GM18870 (cell line): ENCODE measurements around the gene HNRNPL.
"Not testable (repeated sequence)": the region's sequence is repeated elsewhere in the genome, so short reads cannot be mapped to it uniquely, and the experiment has no call there.

Source experiments
- ATAC-seq: cut with Tn5 transposase; IDR thresholded peaks from one replicate; pipeline ENCODE4 v1.9.1; 2021; ENCODE audit warnings: moderate library complexity; ENCODE audit not compliant: unreplicated experiment

Gene HNRNPL

GRCh38 chr19:38803543-38803942 lies 46.2 kb downstream of the HNRNPL start:
- ATAC-seq: no peak

- no peak for ATAC-seq
Observed at GRCh38 chr19:38801359-38802095, 48.3 kb downstream of the HNRNPL start.

- ATAC-seq: no peak
Observed at GRCh38 chr19:38800577-38801347, 49.0 kb downstream of the HNRNPL start.

- no peak for ATAC-seq
Observed at GRCh38 chr19:38799104-38799503, 50.7 kb downstream of the HNRNPL start.

GRCh38 chr19:38797781-38798180 lies 52.0 kb downstream of the HNRNPL start:
- not testable (repeated sequence) for ATAC-seq

- no peak for ATAC-seq
Observed at GRCh38 chr19:38796154-38796553, 53.6 kb downstream of the HNRNPL start.

GRCh38 chr19:38795549-38795948 lies 54.2 kb downstream of the HNRNPL start:
- ATAC-seq: no peak

- no peak for ATAC-seq
Observed at GRCh38 chr19:38793671-38794070, 56.1 kb downstream of the HNRNPL start.

- ATAC-seq: no peak
Observed at GRCh38 chr19:38793177-38793576, 56.6 kb downstream of the HNRNPL start.

- no peak for ATAC-seq
Observed at GRCh38 chr19:38792250-38793111, 57.3 kb downstream of the HNRNPL start.

- ATAC-seq: not testable (repeated sequence)
Observed at GRCh38 chr19:38791451-38792064, 58.2 kb downstream of the HNRNPL start.

GRCh38 chr19:38790507-38791403 lies 59.0 kb downstream of the HNRNPL start:
- ATAC-seq: not testable (repeated sequence)

GRCh38 chr19:38788478-38789243 lies 61.1 kb downstream of the HNRNPL start, which contains the start of gene LGALS7B:
LGALS7B (plus strand) TSS chr19:38789200; CDS start chr19:38789227, 27 bp downstream.
- ATAC-seq: no peak

GRCh38 chr19:38786572-38787265 lies 63.1 kb downstream of the HNRNPL start:
- no peak for ATAC-seq
